Measurements from ENCODE around the gene FRMPD3.

- no peak for TF ChIP-seq POLR2AphosphoS5 (IDR thresholded peaks at IDR 0.05; ENCODE audit: borderline replicate concordance, low read depth, low read length)
- no peak for TF ChIP-seq EZH2 (IDR thresholded peaks at IDR 0.05)
- TF ChIP-seq FOXP2 (optimal IDR thresholded peaks at IDR 0.05; ENCODE audit: control extremely low read depth, extremely low read length, insufficient read depth), result no peak
These were observed 3.1 kb downstream of the FRMPD3 start for GRCh38 chrX:107452581-107452980.

All from SK-N-MC (cell line).